Epithelial cell of esophagus (primary cell): Measurements from ENCODE around the gene LNX1.

Experiments
- DNase-seq: peaks from one replicate; pipeline ENCODE4 v3.0.0; 2010; ENCODE audit warnings: low read depth
- H3K4me3 ChIP-seq: 2 replicates; pipeline ENCODE4 v1.5.1; 2011; ENCODE audit warnings: mild to moderate bottlenecking, low read length, control low read depth
- CTCF ChIP-seq: IDR thresholded peaks from 2 replicates; pipeline ENCODE4 v1.5.1; 2011; ENCODE audit warnings: low read depth, mild to moderate bottlenecking, low read length, control low read depth, inconsistent platforms; ENCODE audit not compliant: insufficient read depth; ENCODE audit errors: missing control alignments

Gene LNX1

GRCh38 chr4:53535567-53535966, 55.7 kb downstream of the LNX1 start:
- H3K4me3 ChIP-seq: no peak overlapping the region
- DNase-seq: no peak
- no peak for TF ChIP-seq CTCF

GRCh38 chr4:53534684-53535083, 56.6 kb downstream of the LNX1 start:
- TF ChIP-seq CTCF: no peak
- no peak overlapping the region for H3K4me3 ChIP-seq
- no peak for DNase-seq

GRCh38 chr4:53532521-53532920, 58.8 kb downstream of the LNX1 start:
- no peak for DNase-seq
- TF ChIP-seq CTCF: no peak
- H3K4me3 ChIP-seq: no peak overlapping the region

- TF ChIP-seq CTCF: no peak
- H3K4me3 ChIP-seq: no peak overlapping the region
- DNase-seq: no peak
Observed at GRCh38 chr4:53531585-53532224, 59.6 kb downstream of the LNX1 start.

GRCh38 chr4:53529025-53529424, 62.3 kb downstream of the LNX1 start:
- DNase-seq: no peak
- H3K4me3 ChIP-seq: no peak overlapping the region
- no peak for TF ChIP-seq CTCF

GRCh38 chr4:53527930-53528329, 63.4 kb downstream of the LNX1 start:
- DNase-seq: no peak
- H3K4me3 ChIP-seq: no peak overlapping the region
- no peak for TF ChIP-seq CTCF

- TF ChIP-seq CTCF: no peak
- no peak for DNase-seq
- no peak overlapping the region for H3K4me3 ChIP-seq
Observed at GRCh38 chr4:53527326-53527725, 64.0 kb downstream of the LNX1 start.
